Measurements from ENCODE around the gene RBPMS2. TPM values are rescaled to one million over a fixed set of nuclear protein-coding genes. Genes with fewer than 3 reads are reported as not detected.
A peak's percentile ranks its signal among the peaks of the same experiment; 100 is the strongest.

Gene RBPMS2
- total RNA-seq, 1 experiment from 2014 or later = 181 TPM

DNA sequence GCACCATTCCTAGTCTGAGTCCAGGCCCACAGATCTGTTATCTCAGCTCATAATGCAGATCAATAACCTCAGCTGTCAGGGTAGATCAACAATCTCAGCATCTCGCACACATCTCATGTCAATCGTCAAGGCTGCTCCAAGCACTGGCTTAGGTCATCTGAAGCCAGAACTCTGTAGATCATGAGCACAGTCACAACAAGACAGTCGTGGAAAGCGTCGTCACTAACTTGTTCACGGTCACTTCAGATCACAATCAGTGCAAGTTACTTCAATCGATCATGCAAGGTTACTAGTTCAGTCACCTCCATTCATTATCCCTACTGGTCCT is 71.8 kb downstream of the RBPMS2 start:
- peaks cover 10 to 60% (median 34%) of the 10 kb centered on the region in 3 experiments for H3K36me3 Mint-ChIP-seq (ENCODE audit: insufficient read depth in 1 of 3, low read depth in 3 of 3)
- H3K9me3 Mint-ChIP-seq = peaks cover 0 to 2% of the 10 kb centered on the region in 2 experiments; a peak in 2 of 5 replicates
- Histone ChIP-seq H3K23ac (ENCODE audit: insufficient read length, low read depth, low read length) (no peak overlapping the region), H2AK5ac (ENCODE audit: insufficient read length, low read length) (no peak overlapping the region), H3K4me2 (ENCODE audit: insufficient read depth, insufficient read length, low read length) (peak overlapping the region; percentile 47), H2AFZ (ENCODE audit: low read length) (no peak overlapping the region), H3K18ac (ENCODE audit: insufficient read length, low read depth, low read length) (peak overlapping the region; percentile 21), H3K4me1 (ENCODE audit: insufficient read depth, low read length) (peaks cover 12% of the 10 kb centered on the region; the same call in 1 of the 2 replicates), H2BK120ac (ENCODE audit: low read depth, low read length, poor library complexity, severe bottlenecking) (no peak overlapping the region), H3K4ac (ENCODE audit: low read depth, low read length) (no peak overlapping the region), H4K91ac (ENCODE audit: insufficient read length, low read depth, low read length) (no peak overlapping the region), H2BK20ac (ENCODE audit: low read depth, low read length, poor library complexity, severe bottlenecking) (no peak overlapping the region), H4K20me1 (ENCODE audit: control insufficient read depth, insufficient read depth, insufficient read length) (no peaks in the 10 kb centered on the region), H3K9me3 (ENCODE audit: control insufficient read depth, low read depth, low read length) (no peaks in the 10 kb centered on the region), H2BK15ac (ENCODE audit: low read depth, low read length) (no peak overlapping the region), H3K79me2 (ENCODE audit: insufficient read depth, low read length) (peaks cover 15% of the 10 kb centered on the region; the same call in 1 of the 2 replicates), H3K79me1 (ENCODE audit: insufficient read depth, low read depth, low read length, poor library complexity, severe bottlenecking) (no peaks in the 10 kb centered on the region), H3K27ac (ENCODE audit: insufficient read length, low read depth, low read length) (peak overlapping the region; percentile 14), H3K27me3 (ENCODE audit: insufficient read depth, low read length) (no peaks in the 10 kb centered on the region), H3T11ph (ENCODE audit: low read length) (no peak overlapping the region), H4K5ac (ENCODE audit: insufficient read length, low read depth, low read length) (no peak overlapping the region), H2BK5ac (ENCODE audit: insufficient read length, low read length) (no peak overlapping the region), H4K8ac (replicated peaks; ENCODE audit: insufficient read length, low read depth, low read length) (no peak overlapping the region), H2BK12ac (ENCODE audit: insufficient read length, low read depth, low read length) (no peak overlapping the region), H3K23me2 (ENCODE audit: insufficient read length, low read depth, low read length, poor library complexity, severe bottlenecking) (peaks cover 25% of the 10 kb centered on the region), H3K9ac (ENCODE audit: extremely low read depth, insufficient read length, low read length) (peak overlapping the region; percentile 21), H3K14ac (ENCODE audit: insufficient read depth, low read length) (no peak overlapping the region), H3K56ac (ENCODE audit: insufficient read length, low read depth, low read length) (no peak overlapping the region)
- peaks cover 40 to 42% of the 10 kb centered on the region in 2 experiments for H3K4me1 Mint-ChIP-seq
- H3K27ac Mint-ChIP-seq = peak overlapping the region; percentile 61 to 94 (median 76); a peak in 6 of 7 replicates
- peak overlapping the region; percentile 78 to 93 for H3K4me3 Mint-ChIP-seq
- TF ChIP-seq, protein P1, sequence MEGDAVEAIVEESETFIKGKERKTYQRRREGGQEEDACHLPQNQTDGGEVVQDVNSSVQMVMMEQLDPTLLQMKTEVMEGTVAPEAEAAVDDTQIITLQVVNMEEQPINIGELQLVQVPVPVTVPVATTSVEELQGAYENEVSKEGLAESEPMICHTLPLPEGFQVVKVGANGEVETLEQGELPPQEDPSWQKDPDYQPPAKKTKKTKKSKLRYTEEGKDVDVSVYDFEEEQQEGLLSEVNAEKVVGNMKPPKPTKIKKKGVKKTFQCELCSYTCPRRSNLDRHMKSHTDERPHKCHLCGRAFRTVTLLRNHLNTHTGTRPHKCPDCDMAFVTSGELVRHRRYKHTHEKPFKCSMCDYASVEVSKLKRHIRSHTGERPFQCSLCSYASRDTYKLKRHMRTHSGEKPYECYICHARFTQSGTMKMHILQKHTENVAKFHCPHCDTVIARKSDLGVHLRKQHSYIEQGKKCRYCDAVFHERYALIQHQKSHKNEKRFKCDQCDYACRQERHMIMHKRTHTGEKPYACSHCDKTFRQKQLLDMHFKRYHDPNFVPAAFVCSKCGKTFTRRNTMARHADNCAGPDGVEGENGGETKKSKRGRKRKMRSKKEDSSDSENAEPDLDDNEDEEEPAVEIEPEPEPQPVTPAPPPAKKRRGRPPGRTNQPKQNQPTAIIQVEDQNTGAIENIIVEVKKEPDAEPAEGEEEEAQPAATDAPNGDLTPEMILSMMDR (conservative IDR thresholded peaks at IDR 0.05) = no peak
- H3K27me3 Mint-ChIP-seq (ENCODE audit: low read depth) = peaks cover 2% of the 10 kb centered on the region; the same call in 1 of the 2 replicates
- no CpG with 5 or more reads among the region's 7 CpGs for WGBS (ENCODE audit: extremely low coverage, insufficient read length, low lambda C conversion rate)
- DNase-seq = no peak
